ENCODE data around the gene ATXN7L2. TPM values are rescaled to one million over a fixed set of nuclear protein-coding genes. Genes with fewer than 3 reads are reported as not detected.
"Not testable (repeated sequence)": the region's sequence is repeated elsewhere in the genome, so short reads cannot be mapped to it uniquely, and the experiment has no call there.

The ATXN7L2 gene
- total RNA-seq: 10 to 100 TPM; 12.4 to 14.0 TPM

DNA sequence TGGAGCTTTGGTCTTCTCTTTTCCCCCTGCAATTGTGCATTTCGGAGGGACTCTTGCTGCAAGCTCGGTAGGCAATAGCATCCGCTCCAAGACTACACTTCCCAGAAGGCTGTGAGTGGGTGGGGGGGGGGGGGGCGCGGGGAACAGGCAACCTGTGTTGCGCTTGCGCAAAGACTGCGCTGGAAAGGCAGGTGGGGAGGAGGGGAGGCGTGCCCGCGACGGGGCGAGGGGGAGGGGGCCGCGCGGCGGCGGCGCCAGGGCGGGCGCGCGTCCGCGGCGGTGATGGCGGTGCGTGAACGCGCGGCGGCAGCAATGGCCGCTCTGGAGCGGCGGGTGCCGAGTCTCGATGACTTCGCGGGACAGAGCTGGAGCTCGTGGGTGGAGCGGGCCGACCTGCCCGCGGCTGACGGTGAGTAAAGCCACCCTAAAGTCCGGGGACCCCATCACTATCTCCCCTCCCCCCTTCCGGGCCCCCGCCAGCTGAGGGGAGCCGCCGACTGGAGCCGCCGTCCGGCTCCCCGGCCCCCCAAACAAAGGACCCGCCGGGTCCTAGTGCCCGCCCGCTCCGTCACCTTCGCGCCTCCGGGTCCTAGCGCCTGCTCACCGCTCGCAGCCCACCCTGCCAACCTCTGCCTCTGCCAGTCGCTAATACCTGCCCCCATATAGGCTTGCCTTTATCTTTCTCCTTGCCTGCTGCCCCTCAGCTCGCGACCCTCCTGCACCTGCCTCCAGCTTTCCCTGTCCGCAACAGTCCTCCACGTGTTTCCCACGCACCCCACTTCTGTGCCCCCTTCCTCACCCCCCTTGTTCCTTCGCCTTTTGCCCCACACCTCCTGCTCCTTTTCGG is at the start of gene ATXN7L2:
Gene ATXN7L2, plus strand, starts transcription at position 234 of the 847 bp plus-strand sequence. Its CDS starts 49 bp downstream, at position 283.
- ChIA-PET POLR2A (interaction anchor here (1.3 kb wide), 1 partner anchor 9 kb away, joined by 5 read pairs; no protein-coding TSS in a partner anchor), CTCF (interaction anchor here (0.5 to 43.6 kb wide), 6 partner anchors 7 to 484 kb away, joined by 3 to 1139 read pairs (median 4); partner anchors contain the start of genes AMIGO1, CYB561D1 and GPR61)
- peak; percentile 93 for DNase-seq
- Mint-ChIP-seq H3K4me1 (peaks cover 42% of the 10 kb centered on the region), H3K4me3 (peak within 1 kb of the TSS; percentile 89), H3K27ac (peak within 1 kb of the TSS; percentile 94), H3K27me3 (peaks cover 16% of the 10 kb centered on the region), H3K9me3 (no peaks in the 10 kb centered on the region), H3K36me3 (ENCODE audit: low read depth) (peaks cover 12% of the 10 kb centered on the region)

DNA sequence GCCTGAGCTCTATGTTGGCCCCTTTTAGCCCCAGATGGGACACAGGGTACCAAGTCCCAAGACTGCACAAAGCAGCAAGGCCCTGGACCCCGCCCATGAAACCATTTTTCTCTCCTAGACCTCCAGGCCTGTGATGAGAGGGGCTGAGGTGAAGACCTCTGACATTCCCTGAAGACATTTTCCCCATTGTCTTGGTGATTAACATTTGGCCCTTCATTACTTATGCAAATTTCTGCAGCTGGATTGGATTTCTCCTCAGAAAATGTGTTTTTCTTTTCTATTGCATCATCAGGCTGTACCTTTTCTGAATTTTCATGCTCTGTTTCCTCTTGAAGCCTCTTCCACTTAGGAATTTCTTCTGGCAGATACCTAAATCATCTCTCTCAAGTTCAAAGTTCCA is 49.2 kb upstream of the ATXN7L2 start:
- Mint-ChIP-seq H3K4me1 (no peaks in the 10 kb centered on the region), H3K27me3 (no peaks in the 10 kb centered on the region), H3K27ac (no peak overlapping the region), H3K4me3 (no peak overlapping the region), H3K9me3 (peaks cover 3% of the 10 kb centered on the region), H3K36me3 (ENCODE audit: low read depth) (no peaks in the 10 kb centered on the region)
- POLR2A ChIA-PET: no interaction called here
- CTCF ChIA-PET: no interaction called here
- no peak for DNase-seq

GRCh38 chr1:109438798-109439297 is 44.9 kb upstream of the ATXN7L2 start:
- ChIA-PET POLR2A (no interaction called here), CTCF (interaction anchor here (0.6 kb wide), 1 partner anchor 12 kb away, joined by 3 read pairs; no protein-coding TSS in a partner anchor)
- Mint-ChIP-seq H3K4me3 (no peak overlapping the region), H3K27me3 (no peaks in the 10 kb centered on the region), H3K27ac (no peak overlapping the region), H3K9me3 (peaks cover 3% of the 10 kb centered on the region), H3K36me3 (ENCODE audit: low read depth) (no peaks in the 10 kb centered on the region), H3K4me1 (no peaks in the 10 kb centered on the region)
- no peak for DNase-seq

DNA sequence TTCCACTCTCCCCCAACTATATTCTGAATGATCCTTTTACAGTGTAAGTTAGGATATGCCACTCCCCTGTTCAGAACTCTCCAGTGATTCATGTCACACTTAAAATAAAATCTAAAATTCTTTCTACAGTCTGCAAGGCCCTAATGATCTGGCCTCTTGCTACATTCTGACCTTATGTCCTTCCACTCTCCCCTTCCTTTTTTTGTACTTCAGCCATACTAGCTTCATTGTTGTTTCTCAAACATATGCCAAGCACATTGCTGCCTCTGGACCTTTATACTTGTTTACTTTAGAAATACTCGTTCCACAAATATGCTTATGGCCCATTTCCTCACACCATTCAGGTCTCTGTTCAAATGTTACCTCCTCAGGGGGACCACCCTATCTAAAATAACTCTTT is 42.6 kb upstream of the ATXN7L2 start:
- H3K4me3 Mint-ChIP-seq: no peak overlapping the region
- no peaks in the 10 kb centered on the region for H3K4me1 Mint-ChIP-seq
- no peaks in the 10 kb centered on the region for H3K9me3 Mint-ChIP-seq
- POLR2A ChIA-PET: no interaction called here
- no peak overlapping the region for H3K27ac Mint-ChIP-seq
- H3K27me3 Mint-ChIP-seq: peaks cover 9% of the 10 kb centered on the region
- CTCF ChIA-PET: no interaction called here
- no peak for DNase-seq
- H3K36me3 Mint-ChIP-seq (ENCODE audit: low read depth): no peaks in the 10 kb centered on the region

- POLR2A ChIA-PET: no interaction called here
- DNase-seq: no peak
- CTCF ChIA-PET: no interaction called here
- H3K4me1 Mint-ChIP-seq: no peaks in the 10 kb centered on the region
- no peak overlapping the region for H3K4me3 Mint-ChIP-seq
- no peaks in the 10 kb centered on the region for H3K9me3 Mint-ChIP-seq
- H3K27ac Mint-ChIP-seq: no peak overlapping the region
- no peaks in the 10 kb centered on the region for H3K36me3 Mint-ChIP-seq (ENCODE audit: low read depth)
- H3K27me3 Mint-ChIP-seq: peaks cover 17% of the 10 kb centered on the region
Observed at GRCh38 chr1:109443476-109443875, 40.2 kb upstream of the ATXN7L2 start.

- DNase-seq: no peak
- POLR2A ChIA-PET: no interaction called here
- Mint-ChIP-seq H3K4me3 (no peak overlapping the region), H3K4me1 (no peaks in the 10 kb centered on the region), H3K36me3 (ENCODE audit: low read depth) (no peaks in the 10 kb centered on the region), H3K9me3 (no peaks in the 10 kb centered on the region), H3K27ac (no peak overlapping the region), H3K27me3 (peaks cover 21% of the 10 kb centered on the region)
- CTCF ChIA-PET: no interaction called here
Observed at GRCh38 chr1:109444346-109444745, 39.4 kb upstream of the ATXN7L2 start.

GRCh38 chr1:109445949-109446695 is 37.6 kb upstream of the ATXN7L2 start:
- H3K9me3 Mint-ChIP-seq; H3K4me3 Mint-ChIP-seq; H3K27ac Mint-ChIP-seq; DNase-seq; H3K4me1 Mint-ChIP-seq; CTCF ChIA-PET; H3K36me3 Mint-ChIP-seq (ENCODE audit: low read depth); POLR2A ChIA-PET: not testable (repeated sequence)
- peaks cover 32% of the 10 kb centered on the region for H3K27me3 Mint-ChIP-seq

GRCh38 chr1:109447524-109447923 is 36.2 kb upstream of the ATXN7L2 start:
- Mint-ChIP-seq H3K9me3 (no peaks in the 10 kb centered on the region), H3K27me3 (peaks cover 34% of the 10 kb centered on the region), H3K27ac (no peak overlapping the region), H3K4me1 (no peaks in the 10 kb centered on the region), H3K4me3 (no peak overlapping the region), H3K36me3 (ENCODE audit: low read depth) (no peaks in the 10 kb centered on the region)
- CTCF ChIA-PET: no interaction called here
- DNase-seq: no peak
- POLR2A ChIA-PET: no interaction called here

DNA sequence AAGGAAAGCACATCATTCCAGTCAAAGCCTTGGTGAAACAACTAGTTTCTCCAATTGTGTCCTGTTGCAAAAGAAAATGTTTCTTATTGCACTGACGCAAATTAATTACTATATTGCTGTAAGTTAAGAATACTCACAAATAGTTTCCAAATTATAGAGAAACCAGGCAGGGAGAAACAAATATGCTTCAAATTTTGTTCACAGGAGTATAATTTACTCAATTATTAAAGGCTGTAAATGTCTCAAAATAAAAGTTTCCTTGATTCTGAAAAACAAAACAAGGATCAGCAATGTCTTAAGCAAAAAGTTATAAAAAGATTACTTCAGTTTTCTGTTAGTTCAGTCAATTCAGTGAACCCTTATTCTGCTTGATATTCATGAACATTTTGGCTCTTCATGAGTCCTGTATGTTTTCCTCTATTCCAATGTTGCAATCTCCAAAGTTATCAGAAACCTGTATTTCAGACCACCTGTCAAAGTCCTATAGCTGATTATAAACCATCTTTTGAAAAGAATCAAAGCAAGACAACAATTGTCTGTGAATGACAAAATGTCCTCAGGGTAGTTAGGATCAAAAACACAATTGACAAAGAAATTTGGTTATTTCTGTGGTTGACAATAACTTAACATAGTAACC is 29.1 kb upstream of the ATXN7L2 start:
- H3K4me3 Mint-ChIP-seq: no peak overlapping the region
- H3K4me1 Mint-ChIP-seq: no peaks in the 10 kb centered on the region
- POLR2A ChIA-PET: no interaction called here
- DNase-seq: no peak
- CTCF ChIA-PET: no interaction called here
- peaks cover 14% of the 10 kb centered on the region for H3K9me3 Mint-ChIP-seq
- H3K27ac Mint-ChIP-seq: no peak overlapping the region
- H3K36me3 Mint-ChIP-seq (ENCODE audit: low read depth): no peaks in the 10 kb centered on the region
- peaks cover 43% of the 10 kb centered on the region for H3K27me3 Mint-ChIP-seq

- POLR2A ChIA-PET: no interaction called here
- DNase-seq: no peak
- H3K9me3 Mint-ChIP-seq: peaks cover 14% of the 10 kb centered on the region
- no peak overlapping the region for H3K4me3 Mint-ChIP-seq
- H3K36me3 Mint-ChIP-seq (ENCODE audit: low read depth): no peaks in the 10 kb centered on the region
- no peaks in the 10 kb centered on the region for H3K4me1 Mint-ChIP-seq
- H3K27ac Mint-ChIP-seq: no peak overlapping the region
- CTCF ChIA-PET: no interaction called here
- H3K27me3 Mint-ChIP-seq: peaks cover 45% of the 10 kb centered on the region
Observed at GRCh38 chr1:109457819-109458218, 25.9 kb upstream of the ATXN7L2 start.

DNA sequence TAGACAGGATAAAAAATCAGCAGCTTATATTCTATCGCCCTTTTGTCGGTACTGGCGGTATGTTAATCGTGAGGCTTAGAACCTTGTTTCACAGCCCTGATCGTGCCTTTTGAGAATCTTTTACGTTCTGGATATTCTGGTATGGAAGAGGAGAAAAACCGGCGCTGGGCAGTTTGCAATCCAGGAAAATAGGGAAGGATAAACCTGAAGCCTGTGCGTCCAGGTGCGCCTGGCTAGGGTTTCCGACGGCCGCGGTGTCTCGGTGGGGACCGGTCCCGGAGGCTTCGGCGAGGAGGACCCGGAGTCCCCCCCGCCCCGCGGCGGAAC is 17.6 kb upstream of the ATXN7L2 start:
- Mint-ChIP-seq H3K4me1 (peaks cover 11% of the 10 kb centered on the region), H3K36me3 (ENCODE audit: low read depth) (no peaks in the 10 kb centered on the region), H3K4me3 (peak overlapping the region; percentile 58), H3K9me3 (no peaks in the 10 kb centered on the region), H3K27ac (no peak overlapping the region), H3K27me3 (peaks cover 80% of the 10 kb centered on the region)
- POLR2A ChIA-PET: no interaction called here
- CTCF ChIA-PET: interaction anchor here (1.3 kb wide), 1 partner anchor 13 kb away, joined by 3 read pairs; no protein-coding TSS in a partner anchor
- DNase-seq: no peak

- POLR2A ChIA-PET: no interaction called here
- Mint-ChIP-seq H3K4me1 (peaks cover 11% of the 10 kb centered on the region), H3K27me3 (peaks cover 79% of the 10 kb centered on the region), H3K27ac (no peak within 1 kb of the TSS), H3K36me3 (ENCODE audit: low read depth) (no peaks in the 10 kb centered on the region), H3K4me3 (peak within 1 kb of the TSS; percentile 58), H3K9me3 (no peaks in the 10 kb centered on the region)
- CTCF ChIA-PET: interaction anchor here (1.3 kb wide), 1 partner anchor 14 kb away, joined by 3 read pairs; no protein-coding TSS in a partner anchor
- no peak for DNase-seq
Observed at GRCh38 chr1:109466452-109467300, 17.0 kb upstream of the ATXN7L2 start, which contains the start of gene SYPL2. Gene SYPL2 (plus strand): TSS chr1:109466546. CDS start chr1:109466844, 298 bp downstream.

Data from activated CD4-positive, alpha-beta T cell treated with anti-CD3 and anti-CD28 coated beads, Interleukin-2, amount 10 ng/mL, durations not matched to agents 7 days and 5 days (primary cell).